PC-3 (cell line): ENCODE data around the gene CRABP2. TPM values are rescaled to one million over a fixed set of nuclear protein-coding genes. Genes with fewer than 3 reads are reported as not detected.

Experiments used
- ATAC-seq: fragments of 200-7000 bp; cut with Tn5 transposase; 2 replicates; pipeline ENCODE4 v1.9.1; 2020; ENCODE audit warnings: mild to moderate bottlenecking, moderate library complexity
- BruUV-seq: library from RNA; stranded (reverse); fragments of 400-500 nt; replicated peaks from 2 replicates; lab custom pipeline; 2021; lab: Mats Ljungman, UMichigan
- CTCF ChIA-PET: fragments of 300-600 bp; sonication (Branson Sonifier 250); formaldehyde crosslinking; loops from one replicate; lab custom pipeline; 2022; ENCODE audit warnings: antibody characterized with exemption; lab: Charles Lee
- POLR2A ChIA-PET: fragments of 300-600 bp; sonication (Branson Sonifier 250); formaldehyde crosslinking; loops from one replicate; lab custom pipeline; 2022; ENCODE audit warnings: antibody characterized with exemption; ENCODE audit not compliant: unreplicated experiment; lab: Charles Lee
- DNase-seq: peaks from one replicate; pipeline ENCODE4 v3.0.0-alpha.2; 2015
- H2AFZ ChIP-seq: fragments of 300-600 bp; sonication (generic); 2 replicates; pipeline ENCODE4 v1.6.0; 2016; ENCODE audit warnings: antibody characterized with exemption, low read length
- H3F3A ChIP-seq: fragments of 300-600 bp; sonication (generic); one replicate; pipeline ENCODE4 v1.6.0; 2017; ENCODE audit warnings: antibody characterized with exemption, low read length, control low read depth, mild to moderate bottlenecking; ENCODE audit not compliant: unreplicated experiment
- H3K27ac ChIP-seq: fragments of 300-600 bp; sonication (generic); 2 replicates; pipeline ENCODE4 v1.5.1; 2016; ENCODE audit warnings: mild to moderate bottlenecking, low read length
- H3K27me3 ChIP-seq: fragments of 300-600 bp; sonication (generic); 2 replicates; pipeline ENCODE4 v1.6.1; 2016; ENCODE audit warnings: low read length, mixed read lengths
- H3K36me3 ChIP-seq: fragments of 300-600 bp; sonication (generic); 2 replicates; pipeline ENCODE4 v1.6.1; 2016; ENCODE audit warnings: low read depth, mixed run types, low read length, mixed read lengths
- H3K4me1 ChIP-seq: fragments of 300-600 bp; sonication (generic); 2 replicates; pipeline ENCODE4 v1.5.1; 2016; ENCODE audit warnings: low read length; ENCODE audit not compliant: insufficient read depth
- H3K4me2 ChIP-seq: fragments of 300-600 bp; sonication (generic); 2 replicates; pipeline ENCODE4 v1.6.0; 2016; ENCODE audit warnings: low read length
- H3K4me3 ChIP-seq: fragments of 300-600 bp; sonication (generic); 2 replicates; pipeline ENCODE4 v1.5.1; 2016; ENCODE audit warnings: mild to moderate bottlenecking, low read length, mixed read lengths
- H3K79me2 ChIP-seq: fragments of 300-600 bp; sonication (generic); 2 replicates; pipeline ENCODE4 v1.6.1; 2017; ENCODE audit warnings: low read length, mixed read lengths
- H3K9ac ChIP-seq: fragments of 300-600 bp; sonication (generic); 2 replicates; pipeline ENCODE4 v1.6.0; 2016; ENCODE audit warnings: mild to moderate bottlenecking, low read length
- H3K9me2 ChIP-seq: fragments of 300-600 bp; sonication (generic); replicated peaks from 2 replicates; pipeline ENCODE4 v1.6.1; 2016; ENCODE audit warnings: mixed run types, low read length, mixed read lengths
- H3K9me3 ChIP-seq: fragments of 300-600 bp; sonication (generic); 2 replicates; pipeline ENCODE4 v1.6.1; 2016; ENCODE audit warnings: low read length, mixed read lengths
- H4K20me1 ChIP-seq: fragments of 300-600 bp; sonication (generic); 2 replicates; pipeline ENCODE4 v1.6.1; 2016; ENCODE audit warnings: low read length, mixed read lengths
- CTCF ChIP-seq: fragments of 300-600 bp; sonication (generic); conservative IDR thresholded peaks from 2 replicates; pipeline ENCODE4 v1.5.1; 2017; ENCODE audit warnings: antibody characterized with exemption, low read depth, mild to moderate bottlenecking, low read length
- EZH2 ChIP-seq: fragments of 300-600 bp; sonication (generic); IDR thresholded peaks from one replicate; pipeline ENCODE4 v1.6.1; 2017; ENCODE audit warnings: antibody characterized with exemption, mild to moderate bottlenecking, low read length; ENCODE audit not compliant: unreplicated experiment
- EZH2phosphoT487 ChIP-seq: fragments of 300-600 bp; sonication (generic); IDR thresholded peaks from 2 replicates; pipeline ENCODE4 v1.6.1; 2018; ENCODE audit warnings: mild to moderate bottlenecking, antibody characterized with exemption, low read length, borderline replicate concordance
- intact Hi-C: fragments of 100-400 bp; cut with micrococcal nuclease; formaldehyde crosslinking; loops from 2 replicates; pipeline ENCODE4 v1.9.0; 2023
- total RNA-seq: library from RNA; depleted of rRNA; stranded (reverse); fragments of >200 nt; gene quantifications from 2 replicates; pipeline ENCODE4 v1.2.3, GENCODE V29; 2014

Gene CRABP2
- total RNA-seq, 1 experiment from 2014 or later = 120 TPM

GRCh38 chr1:156704166-156704711 is 1.1 kb downstream of the CRABP2 start:
- peak overlapping the region; percentile 71 for H3K4me3 ChIP-seq
- POLR2A ChIA-PET = interaction anchor here (0.6 kb wide), 1 partner anchor 27 kb away, joined by 3 read pairs; no protein-coding TSS in a partner anchor
- no peaks in the 10 kb centered on the region for H3K9me3 ChIP-seq
- no TSS peak for BruUV-seq
- no peaks in the 10 kb centered on the region for H3F3A ChIP-seq
- intact Hi-C loops = no loop called here
- peak overlapping the region; percentile 98 for H3K4me2 ChIP-seq
- H3K4me1 ChIP-seq = peaks cover 43% of the 10 kb centered on the region
- H3K79me2 ChIP-seq = peaks cover 17% of the 10 kb centered on the region
- H3K9ac ChIP-seq = peak overlapping the region; percentile 63
- no peaks in the 10 kb centered on the region for H4K20me1 ChIP-seq
- H3K9me2 ChIP-seq = no peaks in the 10 kb centered on the region
- DNase-seq (no peak), ATAC-seq (no peak)
- H3K27ac ChIP-seq = 0 out of 2 replicates have a peak overlapping the region, but pooled peaks have one; percentile 48
- H3K27me3 ChIP-seq = no peaks in the 10 kb centered on the region
- TF ChIP-seq EZH2 (no peak), EZH2phosphoT487 (no peak), CTCF (no peak)
- no peaks in the 10 kb centered on the region; the same call in 1 of the 2 replicates for H3K36me3 ChIP-seq
- peak overlapping the region; percentile 83; the same call in 1 of the 2 replicates for H2AFZ ChIP-seq
- CTCF ChIA-PET = interaction anchor here (0.7 to 3.7 kb wide), 3 partner anchors 14 to 110 kb away, joined by 3 to 84 read pairs (median 13); no protein-coding TSS in a partner anchor

- peak overlapping the region; percentile 98 for H3K4me2 ChIP-seq
- intact Hi-C loops = no loop called here
- no TSS peak for BruUV-seq
- H2AFZ ChIP-seq = no peak overlapping the region
- H3K4me1 ChIP-seq = peaks cover 42% of the 10 kb centered on the region
- peak overlapping the region; percentile 71; the same call in 1 of the 2 replicates for H3K4me3 ChIP-seq
- no peaks in the 10 kb centered on the region for H3K9me2 ChIP-seq
- TF ChIP-seq CTCF (no peak), EZH2phosphoT487 (no peak), EZH2 (no peak)
- no peaks in the 10 kb centered on the region for H3F3A ChIP-seq
- no peaks in the 10 kb centered on the region for H3K9me3 ChIP-seq
- no peak for DNase-seq
- no peak overlapping the region for H3K27ac ChIP-seq
- no peak for ATAC-seq
- ChIA-PET POLR2A (no interaction called here), CTCF (interaction anchor here (2.0 kb wide), 1 partner anchor 14 kb away, joined by 13 read pairs; no protein-coding TSS in a partner anchor)
- H3K9ac ChIP-seq = peak overlapping the region; percentile 63; the same call in 1 of the 2 replicates
- no peaks in the 10 kb centered on the region for H3K27me3 ChIP-seq
- peaks cover 17% of the 10 kb centered on the region for H3K79me2 ChIP-seq
- no peaks in the 10 kb centered on the region for H4K20me1 ChIP-seq
- no peaks in the 10 kb centered on the region; the same call in 1 of the 2 replicates for H3K36me3 ChIP-seq
Observed at GRCh38 chr1:156703741-156704140, 1.6 kb downstream of the CRABP2 start.

GRCh38 chr1:156703336-156703735 is 2.0 kb downstream of the CRABP2 start:
- intact Hi-C loops = no loop called here

More at GRCh38 chr1:156703336-156703735, 2.0 kb downstream of the CRABP2 start:
- BruUV-seq = no TSS peak
- H3K27ac ChIP-seq = no peak overlapping the region
- DNase-seq (no peak), ATAC-seq (no peak)
- no peaks in the 10 kb centered on the region for H3K27me3 ChIP-seq
- POLR2A ChIA-PET = no interaction called here
- no peaks in the 10 kb centered on the region for H4K20me1 ChIP-seq
- peak overlapping the region; percentile 98 for H3K4me2 ChIP-seq
- H3K36me3 ChIP-seq = no peaks in the 10 kb centered on the region; the same call in 1 of the 2 replicates
- no peaks in the 10 kb centered on the region for H3F3A ChIP-seq
- no peaks in the 10 kb centered on the region for H3K9me3 ChIP-seq
- TF ChIP-seq CTCF = no peak
- TF ChIP-seq EZH2 = no peak
- TF ChIP-seq EZH2phosphoT487 = no peak
- H3K9me2 ChIP-seq = no peaks in the 10 kb centered on the region
- H3K4me1 ChIP-seq = peaks cover 42% of the 10 kb centered on the region
- no peak overlapping the region for H2AFZ ChIP-seq
- H3K4me3 ChIP-seq = peak overlapping the region; percentile 71; the same call in 1 of the 2 replicates
- 0 out of 2 replicates have a peak overlapping the region, but pooled peaks have one; percentile 63 for H3K9ac ChIP-seq
- peaks cover 17% of the 10 kb centered on the region for H3K79me2 ChIP-seq
- CTCF ChIA-PET = interaction anchor here (2.0 kb wide), 1 partner anchor 14 kb away, joined by 13 read pairs; no protein-coding TSS in a partner anchor
